HG02678 (cell line): ENCODE measurements around the gene CAND1.
"Not testable (repeated sequence)": the region's sequence is repeated elsewhere in the genome, so short reads cannot be mapped to it uniquely, and the experiment has no call there.

ENCODE experiments used
- ATAC-seq: cut with Tn5 transposase; IDR thresholded peaks from one replicate; pipeline ENCODE4 v1.9.1; 2021; ENCODE audit warnings: mild to moderate bottlenecking, moderate library complexity; ENCODE audit not compliant: unreplicated experiment

CAND1 gene

GRCh38 chr12:67338426-67338825, 69.3 kb downstream of the CAND1 start:
- ATAC-seq = no peak

DNA sequence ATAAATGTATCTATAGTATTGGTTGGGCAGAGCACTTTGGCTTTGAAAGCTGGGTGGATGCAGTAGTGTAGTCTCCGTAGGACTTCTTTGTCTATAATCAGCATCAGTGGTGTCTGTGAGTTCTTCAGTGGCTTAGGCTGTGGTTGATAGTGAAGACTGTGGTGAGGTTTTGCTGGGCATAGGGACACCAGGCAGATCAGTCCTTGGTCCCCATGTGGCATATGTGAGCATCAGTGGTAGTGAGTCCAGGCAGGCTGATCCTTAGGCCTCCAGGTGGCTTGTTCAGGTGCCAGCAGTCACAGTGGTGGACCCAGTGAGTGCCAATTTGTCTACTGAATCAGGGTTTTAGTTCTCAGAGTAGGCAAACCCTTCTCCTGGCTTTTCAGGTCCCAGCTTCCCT, 70.4 kb downstream of the CAND1 start:
- no peak for ATAC-seq

DNA sequence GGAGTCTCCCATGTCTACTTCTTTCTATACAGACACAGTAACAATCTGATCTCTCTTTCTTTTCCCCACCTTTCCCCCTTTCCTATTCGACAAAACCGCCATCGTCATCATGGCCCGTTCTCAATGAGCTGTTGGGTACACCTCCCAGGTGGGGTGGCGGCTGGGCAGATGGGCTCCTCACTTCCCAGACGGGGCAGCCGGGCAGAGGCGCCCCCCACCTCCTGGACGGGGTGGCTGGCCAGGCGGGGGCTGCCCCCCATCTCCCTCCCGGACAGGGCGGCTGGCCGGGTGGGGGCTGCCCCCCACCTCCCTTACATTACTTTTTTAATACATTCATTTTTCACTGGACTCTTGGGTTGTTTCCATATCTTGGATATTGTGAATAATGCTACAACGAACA, 71.9 kb downstream of the CAND1 start:
- ATAC-seq = not testable (repeated sequence)

GRCh38 chr12:67344979-67345710, 76.0 kb downstream of the CAND1 start:
- ATAC-seq = no peak

- no peak for ATAC-seq
Measured at GRCh38 chr12:67348683-67349082, 79.5 kb downstream of the CAND1 start.

GRCh38 chr12:67352682-67353081, 83.5 kb downstream of the CAND1 start:
- no peak for ATAC-seq

DNA sequence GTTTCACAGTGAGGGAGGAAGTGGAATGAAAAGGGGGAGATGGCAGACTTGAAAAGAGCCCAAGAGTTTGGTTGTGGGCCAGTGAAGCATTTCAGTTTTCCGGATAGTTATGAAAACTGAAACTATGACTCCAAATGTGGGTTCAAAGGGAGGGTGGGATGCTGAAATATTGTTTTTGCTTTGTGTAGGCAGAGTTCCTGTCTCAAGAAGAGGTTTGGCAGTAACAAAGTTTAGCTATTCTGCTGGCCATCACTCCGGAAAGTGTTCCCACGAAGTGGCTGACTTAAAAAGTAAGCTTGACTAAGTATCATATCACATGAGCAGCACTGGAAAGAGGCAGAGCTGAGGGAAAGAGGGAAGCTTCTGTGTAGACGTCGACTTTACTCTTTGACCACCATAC, 85.2 kb downstream of the CAND1 start:
- no peak for ATAC-seq

GRCh38 chr12:67354966-67355365, 85.8 kb downstream of the CAND1 start:
- no peak for ATAC-seq

GRCh38 chr12:67355428-67356379, 86.5 kb downstream of the CAND1 start:
- no peak for ATAC-seq

DNA sequence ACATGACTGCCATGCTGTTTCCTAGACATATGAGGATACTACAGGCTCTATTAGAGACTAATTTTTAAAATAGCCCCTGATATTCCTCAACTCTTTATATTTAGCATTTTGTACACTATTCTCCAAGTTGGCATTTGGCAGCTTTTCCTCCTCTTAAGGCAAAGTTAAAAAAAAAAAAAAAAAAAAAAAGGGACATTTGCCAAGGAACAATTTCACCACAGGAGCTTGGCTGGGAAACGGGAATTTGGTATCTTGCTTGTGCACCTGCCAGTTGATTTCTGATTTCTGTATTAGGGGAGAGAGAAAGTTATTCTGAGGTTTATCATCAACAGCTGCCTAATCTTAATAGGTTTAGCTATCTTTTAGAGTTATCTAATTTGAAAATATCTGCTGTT, 87.2 kb downstream of the CAND1 start:
- no peak for ATAC-seq

DNA sequence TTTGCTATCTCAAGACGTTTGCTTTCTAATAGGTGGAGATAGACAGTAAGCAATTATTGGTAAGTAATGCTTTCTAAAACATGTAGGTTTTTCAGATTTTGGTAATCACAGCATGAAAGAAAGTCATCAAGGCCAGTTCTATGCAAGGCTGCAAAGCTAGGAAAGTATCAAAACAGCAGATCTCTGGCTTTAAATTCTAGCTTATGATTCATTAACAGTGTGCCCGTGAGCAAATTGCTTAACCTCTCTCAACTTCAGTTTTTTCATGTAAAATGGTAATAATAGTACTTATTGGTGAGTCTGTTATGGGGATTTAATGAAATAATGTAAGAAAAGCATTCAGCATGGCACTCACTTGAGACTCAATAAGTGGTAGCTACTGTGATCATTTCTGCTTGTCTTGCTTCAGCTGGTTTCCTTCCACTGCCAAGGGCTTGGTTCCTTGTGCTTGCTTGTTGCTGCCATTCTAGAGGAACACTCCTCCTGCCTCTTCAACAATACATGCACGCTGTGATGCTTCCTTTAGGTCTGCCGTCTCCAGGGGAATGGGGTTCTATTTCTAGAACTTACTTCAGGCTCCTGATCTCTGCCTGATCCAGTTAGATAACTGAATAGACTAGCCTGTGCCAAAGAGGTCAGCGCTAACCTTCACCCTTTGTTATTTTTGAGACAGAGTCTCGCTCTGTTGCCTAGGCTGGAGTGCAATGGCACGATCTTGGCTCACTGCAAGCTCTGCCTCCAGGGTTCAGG, 88.4 kb downstream of the CAND1 start:
- no peak for ATAC-seq

GRCh38 chr12:67358781-67359338, 89.7 kb downstream of the CAND1 start:
- peak; percentile 55 for ATAC-seq

DNA sequence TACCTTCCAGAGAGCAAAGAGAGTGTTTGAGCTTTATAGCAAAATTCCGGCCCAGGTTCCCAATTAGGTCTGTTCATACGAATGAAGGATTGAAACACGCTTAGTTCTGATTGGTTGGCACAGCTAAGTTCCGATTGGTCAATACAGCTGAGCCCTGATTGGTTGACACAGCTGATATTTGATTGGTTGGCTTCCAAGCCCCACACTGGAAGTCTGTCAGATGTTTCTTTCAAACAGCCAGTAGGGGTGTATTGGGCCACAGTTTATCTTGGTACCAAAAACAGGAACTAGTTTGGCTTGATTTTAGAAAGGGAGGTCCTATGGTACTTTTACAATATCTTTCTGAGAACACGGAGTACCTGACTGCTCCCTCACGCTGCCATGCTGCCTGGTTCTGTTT, 93.4 kb downstream of the CAND1 start:
- no peak for ATAC-seq

- no peak for ATAC-seq
Measured at GRCh38 chr12:67364228-67364627, 95.1 kb downstream of the CAND1 start.

DNA sequence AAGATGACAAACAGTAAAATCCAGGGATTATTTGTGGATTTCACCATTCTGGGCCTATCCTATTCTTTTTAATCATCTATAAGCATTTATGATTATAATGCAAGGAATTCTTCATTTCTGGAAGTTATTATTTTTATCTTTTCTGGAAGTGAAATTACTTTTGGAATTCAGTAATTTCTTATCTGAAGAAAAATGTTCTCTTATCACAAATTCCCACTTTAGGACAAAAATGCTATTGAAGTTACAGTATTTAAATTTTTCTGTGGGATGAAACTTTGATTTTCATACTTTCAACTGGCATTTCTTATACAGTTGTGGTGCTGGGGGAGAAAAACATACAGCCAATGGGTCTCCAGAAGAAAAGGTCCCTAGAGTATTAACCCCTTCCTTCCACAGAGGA, 96.0 kb downstream of the CAND1 start:
- no peak for ATAC-seq

DNA sequence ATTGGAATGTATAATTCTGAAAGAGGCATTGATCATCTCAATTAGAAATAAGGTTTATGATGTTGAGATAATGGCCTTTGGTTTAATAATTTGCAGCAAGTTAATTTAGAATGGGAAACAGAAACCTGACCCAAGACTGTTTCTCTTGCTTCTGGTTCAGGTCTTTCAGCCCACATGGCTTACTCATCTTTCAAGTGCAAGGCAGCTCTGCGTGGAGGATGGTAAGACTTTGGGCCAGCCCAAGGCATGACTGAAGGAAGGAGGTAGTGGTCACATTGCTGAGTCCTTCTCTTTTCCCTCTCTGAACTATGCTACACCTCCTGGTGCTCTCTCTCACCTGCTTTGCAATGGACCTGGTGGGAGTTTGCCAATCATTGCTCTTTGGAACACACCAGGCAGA, 98.7 kb downstream of the CAND1 start:
- ATAC-seq = no peak
